Gastroesophageal sphincter (tissue), 3 donors: ENCODE results near the gene GAS2.

Experiments used
- EP300 ChIP-seq: sonication (generic); formaldehyde crosslinking; IDR thresholded peaks from one replicate; pipeline ENCODE4 v1.6.1; 2017; ENCODE audit warnings: antibody characterized with exemption, mild to moderate bottlenecking
- POLR2A ChIP-seq, 2 donors: fragments of 450-650 bp; IDR thresholded peaks; one replicate each; pipeline ENCODE4 v1.6.1; 2017; ENCODE audit warnings: antibody characterized with exemption in 2 of 2, mild to moderate bottlenecking in 2 of 2, moderate library complexity in 1 of 2
- POLR2AphosphoS5 ChIP-seq: sonication (generic); formaldehyde crosslinking; IDR thresholded peaks from one replicate; pipeline ENCODE4 v1.6.1; 2017; ENCODE audit warnings: antibody characterized with exemption
- TF ChIP-seq, protein P1 (sequence below), 4 experiments: fragments of 200-600 bp in 2 of 4; fragments of 450-650 bp in 2 of 4; sonication (generic) in 1 of 4; IDR thresholded peaks; one replicate each; pipeline ENCODE4 v1.5.1; 2017 to 2019; ENCODE audit warnings: antibody characterized with exemption in 4 of 4, mild to moderate bottlenecking in 2 of 4, moderate library complexity in 2 of 4

DNA sequence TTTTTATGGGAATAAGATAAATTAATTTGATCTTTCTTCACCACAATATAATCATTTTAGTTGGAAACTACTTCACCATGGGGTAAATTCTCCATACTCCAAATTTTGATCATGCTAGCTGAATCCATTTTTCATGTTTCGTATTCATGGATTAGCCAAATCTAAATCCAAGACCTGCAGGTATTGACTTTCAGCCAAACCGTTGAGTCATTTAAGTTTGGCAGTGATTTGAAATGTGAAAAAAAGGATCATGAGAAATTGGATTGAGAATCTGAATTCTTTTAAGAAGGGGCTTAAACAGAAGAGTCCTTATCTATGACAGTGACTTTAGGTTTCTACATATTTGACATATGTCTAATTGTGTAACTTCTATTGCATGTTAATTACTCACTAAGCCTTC, 5.3 kb downstream of the GAS2 start:
- TF ChIP-seq, protein P1, sequence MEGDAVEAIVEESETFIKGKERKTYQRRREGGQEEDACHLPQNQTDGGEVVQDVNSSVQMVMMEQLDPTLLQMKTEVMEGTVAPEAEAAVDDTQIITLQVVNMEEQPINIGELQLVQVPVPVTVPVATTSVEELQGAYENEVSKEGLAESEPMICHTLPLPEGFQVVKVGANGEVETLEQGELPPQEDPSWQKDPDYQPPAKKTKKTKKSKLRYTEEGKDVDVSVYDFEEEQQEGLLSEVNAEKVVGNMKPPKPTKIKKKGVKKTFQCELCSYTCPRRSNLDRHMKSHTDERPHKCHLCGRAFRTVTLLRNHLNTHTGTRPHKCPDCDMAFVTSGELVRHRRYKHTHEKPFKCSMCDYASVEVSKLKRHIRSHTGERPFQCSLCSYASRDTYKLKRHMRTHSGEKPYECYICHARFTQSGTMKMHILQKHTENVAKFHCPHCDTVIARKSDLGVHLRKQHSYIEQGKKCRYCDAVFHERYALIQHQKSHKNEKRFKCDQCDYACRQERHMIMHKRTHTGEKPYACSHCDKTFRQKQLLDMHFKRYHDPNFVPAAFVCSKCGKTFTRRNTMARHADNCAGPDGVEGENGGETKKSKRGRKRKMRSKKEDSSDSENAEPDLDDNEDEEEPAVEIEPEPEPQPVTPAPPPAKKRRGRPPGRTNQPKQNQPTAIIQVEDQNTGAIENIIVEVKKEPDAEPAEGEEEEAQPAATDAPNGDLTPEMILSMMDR (IDR thresholded peaks at IDR 0.05): no peak
- no peak for TF ChIP-seq POLR2A (IDR thresholded peaks at IDR 0.05)
- TF ChIP-seq EP300: no peak
- no peak for TF ChIP-seq POLR2AphosphoS5
